COLO668 (cell line): ENCODE measurements around the gene ZSWIM1.

Experiments
- DNase-seq: peaks from one replicate; lab custom pipeline; 2025; ENCODE audit not compliant: unreplicated experiment; lab: John Stamatoyannopoulos, UW

ZSWIM1 gene

DNA sequence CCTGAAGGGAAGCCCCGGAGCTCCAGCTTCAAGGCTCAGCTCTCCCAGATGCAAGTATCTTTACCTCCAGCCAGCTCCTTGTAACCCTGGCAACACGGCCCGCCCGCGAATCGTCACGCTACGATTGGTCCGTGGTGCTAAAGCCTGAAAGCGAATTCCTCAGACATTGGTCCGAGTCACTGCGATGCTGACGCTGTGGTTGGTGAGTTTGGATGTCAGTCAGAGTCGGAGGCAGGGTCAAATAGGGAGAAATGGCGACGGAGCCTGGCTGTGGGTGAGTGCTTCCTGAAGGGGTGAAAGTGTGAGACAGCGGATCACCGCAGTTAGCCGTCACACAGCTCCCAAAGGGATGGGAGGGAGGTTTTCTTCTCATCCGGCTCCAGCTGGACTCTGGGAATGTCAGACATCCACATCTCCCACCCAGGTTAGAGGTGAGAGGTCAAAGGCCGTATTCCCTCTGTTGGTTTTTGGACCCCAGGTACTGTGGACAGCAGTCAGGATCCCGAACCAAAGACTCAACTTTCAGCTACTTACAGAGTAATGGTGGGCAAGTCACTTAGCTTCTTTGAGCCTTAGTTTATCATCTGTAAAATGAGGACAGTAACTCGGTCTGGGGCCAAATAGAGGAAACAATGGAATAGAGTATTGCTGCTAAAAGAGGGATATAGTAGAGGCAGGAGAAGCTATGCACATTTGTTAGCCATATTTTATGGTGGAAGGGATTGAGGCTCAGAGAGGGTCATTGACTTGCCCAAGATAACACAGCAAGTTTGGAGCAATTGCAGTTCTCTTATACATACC is at the start of gene ZSWIM1:
Gene ZSWIM1 (plus strand): TSS at position 240 of the 801 bp plus-strand sequence. CDS start 1,366 bp downstream, outside the sequence.
- peak; percentile 99 for DNase-seq

DNA sequence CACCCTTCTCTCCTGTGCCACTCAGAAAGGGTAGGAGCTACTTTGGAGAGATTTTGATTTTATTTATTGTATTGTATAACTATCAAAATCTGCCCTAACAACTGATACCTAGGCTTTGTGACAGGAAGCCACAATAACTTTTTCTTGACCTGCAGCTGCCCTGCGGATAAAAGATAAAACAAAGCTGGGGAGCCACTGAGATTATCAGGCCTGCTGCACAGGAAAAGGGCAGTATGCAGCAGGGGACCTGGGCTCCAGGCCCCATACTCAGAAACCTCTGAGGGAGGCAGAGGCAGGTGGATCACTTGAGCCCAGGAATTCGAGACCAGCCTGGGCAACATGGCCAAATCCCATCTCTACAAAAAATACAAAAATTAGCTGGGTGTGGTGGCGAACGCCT is 48.4 kb upstream of the ZSWIM1 start:
- DNase-seq, result no peak

DNA sequence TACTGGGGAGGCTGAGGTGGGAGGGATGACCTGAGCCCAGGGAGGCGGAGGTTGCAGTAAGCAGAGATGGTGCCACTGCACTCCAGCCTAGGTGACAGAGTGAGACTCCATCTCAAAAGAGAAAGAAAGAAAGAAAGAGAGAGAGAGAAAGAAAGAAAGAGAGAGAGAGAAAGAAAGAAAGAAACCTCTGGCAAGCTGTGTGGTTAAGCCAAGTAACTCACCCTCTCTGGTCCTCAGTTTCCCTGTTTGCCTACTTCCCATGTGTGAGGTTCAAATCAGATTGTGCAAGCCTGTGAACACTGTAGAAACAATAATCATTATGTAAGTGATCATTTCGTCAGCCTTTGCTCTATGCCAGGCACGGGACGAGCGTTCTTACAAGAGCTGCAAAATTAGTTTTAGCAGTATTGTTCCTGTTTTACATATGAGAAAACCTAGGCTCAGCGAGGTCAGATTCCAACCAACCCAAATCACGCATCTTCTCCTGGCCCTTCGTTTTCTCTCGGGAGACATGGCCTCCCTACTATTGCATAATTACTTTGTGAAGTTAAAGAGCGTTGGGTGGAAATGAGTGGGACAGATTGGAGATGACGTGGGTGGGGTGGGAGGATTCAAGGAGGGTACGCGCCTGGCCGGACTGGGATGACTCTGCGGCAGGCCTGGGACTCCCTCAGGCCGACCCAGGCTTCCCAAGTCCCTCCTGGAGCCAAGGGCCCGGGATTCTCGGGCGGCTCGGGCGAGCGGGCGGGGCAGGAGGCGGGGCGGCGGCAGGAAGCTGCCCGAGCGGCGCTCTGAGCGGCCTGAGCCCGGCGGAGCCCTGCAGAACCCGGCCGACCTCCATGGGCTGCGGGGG is 47.8 kb upstream of the ZSWIM1 start, which contains the start of gene SNX21:
Gene SNX21 (plus strand): TSS at position 770 of the 853 bp plus-strand sequence. CDS start 121 bp downstream, outside the sequence.
- DNase-seq, result peak; percentile 65

DNA sequence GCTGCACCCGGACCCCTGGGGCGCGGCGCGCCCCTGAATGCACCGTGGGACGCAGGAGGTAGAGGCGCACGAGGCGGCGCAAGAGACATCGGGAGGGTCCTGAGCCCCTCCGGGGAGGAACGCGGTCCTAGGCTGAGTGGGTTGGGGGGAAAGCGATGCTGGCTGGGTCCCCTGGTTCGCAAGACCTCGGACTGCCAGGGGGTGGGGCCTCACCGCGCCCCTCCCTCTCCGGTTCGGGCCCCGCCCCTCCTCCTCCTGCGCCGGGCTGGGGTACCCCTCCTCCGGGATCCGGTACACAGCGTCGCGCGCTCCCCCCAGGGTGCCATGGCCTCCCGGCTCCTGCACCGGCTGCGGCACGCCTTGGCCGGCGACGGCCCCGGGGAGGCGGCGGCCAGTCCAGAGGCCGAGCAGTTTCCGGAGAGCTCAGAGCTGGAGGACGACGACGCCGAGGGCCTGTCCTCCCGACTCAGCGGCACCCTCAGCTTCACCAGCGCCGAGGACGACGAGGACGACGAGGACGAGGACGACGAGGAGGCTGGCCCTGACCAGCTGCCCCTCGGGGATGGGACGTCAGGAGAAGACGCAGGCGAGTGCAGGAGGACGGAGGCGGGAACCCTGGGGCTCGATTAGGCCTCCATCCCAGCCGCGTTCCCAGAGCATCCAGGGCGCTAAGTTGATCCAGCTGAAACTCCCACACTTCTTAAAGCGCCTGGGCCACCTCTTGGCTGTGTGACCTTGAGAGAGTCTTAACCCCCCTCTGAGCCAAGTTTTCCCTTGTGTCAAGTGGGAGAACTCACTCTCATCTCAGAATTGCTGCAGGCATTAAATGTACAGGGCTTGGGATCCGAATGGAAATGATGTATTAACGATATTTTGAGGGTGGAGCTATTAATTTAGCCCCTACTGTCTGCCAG is 46.9 kb upstream of the ZSWIM1 start:
- peak; percentile 45 for DNase-seq

DNA sequence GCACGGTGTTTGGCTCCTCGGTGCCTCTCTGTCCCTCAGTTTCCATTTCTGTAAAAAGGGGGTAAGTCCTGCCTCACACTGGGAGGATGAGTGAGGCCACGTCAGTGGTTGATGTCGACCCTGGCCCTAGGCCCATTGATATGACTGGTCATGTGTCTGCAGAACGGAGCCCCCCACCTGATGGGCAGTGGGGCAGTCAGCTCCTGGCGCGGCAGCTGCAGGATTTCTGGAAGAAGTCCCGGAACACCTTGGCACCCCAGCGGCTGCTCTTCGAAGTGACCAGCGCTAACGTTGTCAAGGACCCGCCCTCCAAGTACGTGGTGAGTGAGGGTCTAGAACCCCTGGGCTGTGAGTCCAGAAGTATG is 46.2 kb upstream of the ZSWIM1 start:
- no peak for DNase-seq

DNA sequence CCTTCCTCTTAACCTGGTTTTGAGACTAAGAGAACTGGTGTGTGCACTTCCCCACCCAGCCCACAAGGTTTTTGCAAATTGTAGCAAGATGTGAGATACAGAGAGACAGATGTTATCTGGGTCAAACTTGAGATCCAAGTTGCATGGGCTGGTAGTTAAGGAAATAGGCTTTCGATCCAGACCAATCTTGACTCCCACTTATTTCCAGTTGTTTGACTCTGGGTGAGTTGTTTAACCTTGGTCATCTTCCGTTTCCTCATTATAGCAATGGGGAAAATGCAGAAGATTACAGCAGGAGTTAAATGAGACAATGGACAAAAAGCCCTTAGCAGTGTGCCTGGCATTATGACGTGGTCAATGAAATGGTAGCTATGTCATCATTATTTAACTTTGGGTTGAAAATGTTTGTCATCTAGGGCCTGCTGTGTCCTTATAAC is 45.7 kb upstream of the ZSWIM1 start:
- no peak for DNase-seq

DNA sequence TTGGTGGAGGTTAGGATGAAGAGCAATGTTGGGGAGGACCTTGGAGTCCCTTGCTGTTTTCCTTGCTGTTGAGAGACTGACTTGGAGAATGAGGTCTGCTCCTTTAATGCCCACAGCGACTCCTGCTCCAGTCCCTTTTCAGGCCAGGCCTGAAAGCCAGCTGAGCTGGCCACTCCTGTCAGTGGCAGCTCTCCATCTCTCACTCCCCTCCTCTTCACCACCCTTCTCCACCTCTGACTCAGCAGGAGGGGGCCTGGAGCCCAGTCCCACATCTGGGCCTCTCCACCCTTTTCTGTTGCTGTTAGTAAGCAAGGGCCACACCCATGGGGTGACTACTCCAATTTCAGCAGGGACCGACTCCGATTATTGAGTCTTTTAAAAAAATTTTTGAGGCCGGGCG is 45.2 kb upstream of the ZSWIM1 start:
- DNase-seq, result no peak

DNA sequence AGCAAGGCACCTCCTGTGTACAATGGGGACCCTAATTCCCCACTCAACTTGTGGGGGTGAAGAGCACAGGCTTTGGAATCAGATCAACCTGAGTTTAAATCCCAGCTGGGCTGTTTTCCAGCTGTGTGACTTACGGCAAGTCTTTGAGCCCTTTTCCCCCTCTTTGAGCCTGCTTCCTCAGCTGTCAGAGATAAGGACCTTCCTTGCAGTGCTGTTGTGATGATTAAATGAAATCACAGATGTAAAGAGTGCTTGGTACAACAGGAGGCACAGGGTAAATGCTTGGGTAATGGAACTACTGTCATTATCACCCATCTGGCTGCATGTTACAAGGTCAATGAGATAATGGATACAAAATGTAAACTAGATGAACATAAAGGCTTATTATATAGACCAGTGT is 44.2 kb upstream of the ZSWIM1 start:
- DNase-seq, result no peak

DNA sequence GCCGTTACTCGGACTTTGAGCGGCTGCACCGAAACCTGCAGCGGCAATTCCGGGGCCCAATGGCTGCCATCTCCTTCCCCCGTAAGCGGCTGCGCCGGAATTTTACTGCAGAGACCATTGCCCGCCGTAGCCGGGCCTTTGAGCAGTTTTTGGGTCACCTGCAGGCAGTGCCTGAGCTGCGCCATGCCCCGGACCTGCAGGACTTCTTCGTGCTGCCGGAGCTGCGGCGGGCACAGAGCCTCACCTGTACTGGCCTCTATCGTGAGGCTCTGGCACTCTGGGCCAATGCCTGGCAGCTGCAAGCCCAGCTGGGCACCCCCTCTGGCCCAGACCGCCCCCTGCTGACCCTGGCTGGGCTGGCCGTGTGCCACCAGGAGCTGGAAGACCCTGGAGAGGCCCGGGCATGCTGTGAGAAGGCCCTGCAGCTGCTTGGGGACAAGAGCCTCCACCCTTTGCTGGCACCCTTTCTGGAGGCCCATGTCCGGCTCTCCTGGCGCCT is 40.3 kb upstream of the ZSWIM1 start:
- DNase-seq, result no peak

DNA sequence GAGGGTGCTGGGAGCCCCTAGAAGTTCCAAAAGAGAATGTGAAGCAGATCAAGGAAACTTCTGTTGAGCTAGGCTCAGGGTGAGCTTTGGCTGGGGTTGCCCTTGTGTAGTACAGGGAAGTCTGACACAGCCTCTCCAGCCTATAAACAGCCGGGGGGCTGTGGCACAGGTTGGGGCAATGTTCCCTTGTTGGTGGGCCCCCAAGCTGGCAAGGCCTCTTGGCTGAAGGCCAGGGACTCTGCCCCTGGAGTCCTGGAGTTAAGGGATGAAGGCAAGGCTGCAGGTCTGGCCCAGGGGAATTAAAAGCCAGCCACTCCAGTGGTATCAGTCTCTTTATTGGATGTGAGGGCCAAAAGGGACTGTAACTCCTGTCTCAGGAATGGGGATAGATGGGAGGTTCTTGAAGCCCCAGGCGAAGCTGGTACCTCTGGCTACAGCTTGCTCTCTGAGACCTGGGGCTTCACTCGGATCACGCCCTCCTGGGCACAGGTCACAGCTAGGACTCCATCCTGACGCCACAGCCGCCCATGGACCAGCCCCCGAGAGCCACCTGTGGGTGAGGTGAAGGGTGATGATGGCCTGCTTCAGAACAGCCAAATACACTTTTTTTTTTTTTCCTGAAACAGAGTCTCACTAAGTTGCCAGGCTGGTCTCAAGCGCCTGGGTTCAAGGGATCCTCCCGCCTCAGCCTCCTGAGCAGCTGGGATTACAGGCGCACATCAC is 39.5 kb upstream of the ZSWIM1 start:
- DNase-seq, result no peak

DNA sequence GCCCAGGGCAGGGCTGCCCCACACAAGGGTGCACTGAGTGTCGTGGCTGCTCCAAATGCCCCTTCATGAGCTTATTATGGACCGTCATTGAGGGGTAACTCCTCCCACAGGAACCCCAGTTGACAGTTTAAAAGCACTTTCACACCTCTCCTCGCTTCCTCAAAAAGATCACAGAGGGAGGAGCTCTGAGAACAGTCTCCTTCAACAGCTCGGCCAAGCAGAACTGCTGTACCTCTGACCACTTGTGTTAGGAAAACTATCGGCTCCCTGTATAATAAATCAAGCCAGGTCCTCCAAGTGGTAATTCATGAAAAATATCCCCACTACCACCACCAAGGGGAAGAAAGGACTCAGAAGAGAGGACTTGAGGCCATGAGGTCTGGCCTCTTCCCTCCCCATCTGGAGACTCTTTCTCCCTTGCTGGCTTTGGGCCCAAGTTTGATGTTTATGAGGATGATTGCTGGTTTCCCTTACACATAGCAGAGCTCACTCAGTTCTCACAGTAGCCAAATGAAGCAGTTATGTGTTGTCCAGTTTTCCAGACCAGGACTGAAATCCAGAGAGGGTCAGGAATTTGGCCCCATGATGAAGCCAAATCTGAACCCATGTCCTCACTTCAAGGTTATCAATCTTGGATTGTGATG is 38.7 kb upstream of the ZSWIM1 start:
- DNase-seq, result no peak

DNA sequence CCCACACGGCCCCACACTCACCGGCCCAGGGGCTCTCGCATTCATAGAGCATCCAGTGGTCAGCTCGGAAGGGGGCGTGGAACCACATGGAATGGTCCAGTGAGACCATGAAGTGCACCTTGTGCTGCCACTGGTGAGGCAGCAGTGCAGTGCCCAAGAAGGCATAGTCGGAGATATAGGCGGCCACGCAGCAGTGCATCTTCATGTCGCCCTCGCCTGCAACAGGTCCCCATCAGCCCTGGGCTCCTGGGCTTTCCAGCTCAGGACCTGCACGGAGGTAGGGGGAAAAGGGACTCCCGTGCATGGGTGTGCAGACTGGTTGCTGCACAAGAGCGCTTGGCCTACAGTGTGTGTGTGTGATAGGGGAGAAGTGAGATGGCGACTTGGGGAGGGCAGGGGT is 37.5 kb upstream of the ZSWIM1 start:
- DNase-seq, result no peak

DNA sequence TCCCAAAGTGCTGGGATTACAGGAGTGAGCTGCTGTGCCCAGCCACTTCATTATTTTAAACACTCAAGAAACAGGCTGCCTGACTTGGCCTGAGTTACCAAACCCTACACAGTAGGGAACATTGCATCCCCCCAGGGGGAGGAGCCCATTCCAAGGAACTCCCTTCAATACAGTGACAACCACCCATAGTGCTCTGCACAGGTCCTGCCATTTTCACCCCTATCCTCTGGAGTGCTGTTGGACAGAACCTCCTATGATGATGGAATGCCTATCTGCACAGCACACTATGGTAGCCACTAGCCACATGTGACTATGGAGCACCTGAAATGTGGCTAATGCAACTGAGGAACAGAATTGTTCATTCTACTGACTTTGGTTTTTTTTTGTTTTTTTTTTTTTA is 35.6 kb upstream of the ZSWIM1 start:
- no peak for DNase-seq

DNA sequence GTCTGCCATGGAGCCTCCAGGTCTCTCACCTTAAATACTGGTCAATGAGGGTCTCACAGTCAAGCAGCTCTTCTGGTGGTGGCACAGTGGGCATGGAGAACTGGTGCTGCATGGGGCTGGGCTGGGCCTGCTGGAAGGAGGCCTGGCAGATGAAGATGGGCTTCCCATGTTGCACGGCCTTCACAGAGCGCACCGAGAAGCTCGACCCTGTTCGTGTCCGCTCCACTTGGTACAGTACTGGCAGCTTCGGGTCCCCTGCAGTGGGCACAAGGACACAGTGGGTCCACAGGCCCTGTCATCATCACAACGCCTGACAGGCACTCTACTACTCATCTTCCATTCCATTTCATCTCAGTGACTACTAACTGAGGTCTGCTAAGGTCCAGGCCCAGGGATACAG is 32.6 kb upstream of the ZSWIM1 start:
- no peak for DNase-seq

DNA sequence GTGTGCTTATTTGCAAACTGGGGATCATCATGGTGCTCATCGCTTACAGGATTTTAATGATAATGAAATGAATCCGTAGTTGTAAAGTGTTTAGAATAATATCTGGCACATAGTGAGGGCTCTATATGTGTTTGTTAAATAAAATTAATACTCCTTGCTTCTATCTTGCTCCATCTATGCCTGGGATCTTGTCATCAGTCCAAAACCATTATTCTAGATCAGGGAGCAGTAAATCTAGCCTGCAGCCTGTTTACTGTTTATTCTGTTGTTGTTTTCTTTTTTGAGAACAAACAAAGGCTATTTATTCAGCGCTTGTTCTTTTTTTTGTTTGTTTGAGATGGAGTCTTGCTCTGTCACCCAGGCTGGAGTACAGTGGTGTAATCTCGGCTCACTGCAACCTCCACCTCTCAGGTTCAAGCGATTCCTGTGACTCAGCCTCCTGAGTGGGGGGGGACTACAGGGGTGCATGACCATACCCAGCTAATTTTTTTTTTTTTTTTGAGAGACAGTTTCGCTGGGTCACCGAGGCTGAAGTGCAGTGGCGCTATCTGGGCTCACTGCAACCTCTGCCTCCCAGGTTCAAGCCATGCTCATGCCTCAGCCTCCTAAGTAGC is 32.0 kb upstream of the ZSWIM1 start:
- no peak for DNase-seq

DNA sequence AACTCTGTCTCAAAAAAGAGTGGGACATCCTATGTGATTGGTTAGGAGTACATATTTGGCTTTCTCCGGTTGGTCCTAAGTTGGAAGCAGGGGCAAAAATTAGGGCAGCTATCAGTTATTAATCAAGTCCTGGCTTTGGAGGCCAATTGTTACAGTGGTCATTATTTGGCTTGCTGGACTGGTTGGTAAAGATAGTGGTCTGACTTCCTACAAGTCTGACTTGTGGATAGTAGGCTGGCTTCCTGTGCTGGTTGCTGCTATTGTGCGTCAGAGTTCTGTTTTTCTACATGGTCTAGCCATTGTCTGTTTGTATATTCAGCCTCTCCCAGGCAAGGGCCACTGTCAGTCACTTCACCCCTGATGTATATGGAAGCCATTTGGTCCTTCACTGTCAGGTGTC is 30.8 kb upstream of the ZSWIM1 start:
- no peak for DNase-seq

DNA sequence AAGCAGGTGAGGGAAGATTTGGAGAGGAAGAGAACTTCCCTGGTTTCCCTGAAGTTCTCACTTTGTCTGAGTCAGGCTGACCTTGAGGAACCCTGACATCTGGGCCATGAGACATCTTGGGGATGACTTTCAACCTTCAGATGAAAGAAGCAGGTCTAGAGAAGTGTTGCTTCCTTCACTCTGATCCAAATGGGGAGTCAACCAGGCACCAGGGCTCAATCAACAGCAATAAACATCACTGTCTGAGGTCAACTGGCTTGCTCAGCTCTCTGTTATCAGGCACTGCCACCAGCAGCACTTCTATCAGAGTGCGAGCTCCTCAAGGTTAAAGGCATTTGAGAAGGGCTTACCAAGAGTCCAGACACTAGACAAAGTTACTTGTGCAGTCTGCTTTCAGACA is 30.1 kb upstream of the ZSWIM1 start:
- DNase-seq, result no peak

DNA sequence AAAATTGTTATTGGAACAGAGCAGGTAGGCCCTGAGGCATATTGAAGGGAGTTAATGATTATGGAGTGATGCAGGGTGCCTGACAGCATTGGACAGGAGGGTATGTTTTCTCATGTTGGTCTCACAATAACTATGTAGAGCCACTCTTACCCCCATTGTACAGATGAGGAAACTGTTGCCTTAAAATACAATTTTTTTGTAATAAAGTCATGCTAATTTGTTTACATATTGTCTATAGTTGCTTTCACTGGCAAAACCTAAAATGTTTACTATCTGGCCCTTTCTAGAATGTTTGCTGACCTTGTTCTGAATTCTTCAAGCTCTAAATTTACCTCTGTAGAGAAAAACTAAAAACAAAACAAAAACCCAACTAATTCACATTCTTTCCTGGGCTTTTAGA is 29.5 kb upstream of the ZSWIM1 start:
- no peak for DNase-seq

DNA sequence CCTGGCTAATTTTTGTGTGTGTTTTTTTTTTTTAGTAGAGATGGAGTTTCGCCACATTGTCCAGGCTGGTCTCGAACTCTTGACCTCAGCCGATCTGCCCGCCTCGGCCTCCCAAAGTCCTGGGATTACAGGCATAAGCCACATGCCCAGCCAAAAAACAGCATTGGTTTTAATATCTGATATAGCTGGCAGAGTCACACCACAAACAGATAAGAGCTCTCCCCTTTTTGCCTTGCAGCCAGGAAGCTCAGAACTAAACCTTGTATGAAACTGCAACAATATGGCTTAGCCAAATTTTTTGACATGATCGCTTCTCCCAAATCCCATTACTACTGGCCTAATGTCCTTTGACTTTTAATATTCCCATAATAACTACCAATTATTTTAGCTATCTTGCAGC is 28.7 kb upstream of the ZSWIM1 start:
- DNase-seq, result no peak
